GM23338 (cell line): ENCODE measurements around the gene TMEM187.

ENCODE experiments used
- EZH2 ChIP-seq: fragments of 200-600 bp; sonication (generic); IDR thresholded peaks from one replicate; pipeline ENCODE4 v1.8.0; 2017; ENCODE audit warnings: antibody characterized with exemption, mild to moderate bottlenecking, low read depth; ENCODE audit not compliant: unreplicated experiment
- POLR2AphosphoS5 ChIP-seq: IDR thresholded peaks from 2 replicates; pipeline ENCODE4 v1.6.1; 2016; ENCODE audit warnings: antibody characterized with exemption, low read depth
- REST ChIP-seq: IDR thresholded peaks from one replicate; pipeline ENCODE4 v1.6.1; 2018; ENCODE audit warnings: antibody characterized with exemption; ENCODE audit not compliant: unreplicated experiment
- ZNF114 ChIP-seq: fragments of 250-450 bp; sonication (Bioruptor Pico); IDR thresholded peaks from 2 replicates; pipeline ENCODE4 v1.5.0; 2020; ENCODE audit warnings: mild to moderate bottlenecking, moderate library complexity
- TF ChIP-seq, protein P1 (sequence below), 2 experiments: fragments of 200-600 bp in 1 of 2; sonication (generic) in 1 of 2; conservative IDR thresholded peaks; 2 replicates each; pipeline versions ENCODE4 v1.5.1 to v1.6.1; 2016 to 2017; ENCODE audit warnings: antibody characterized with exemption in 2 of 2, low read depth in 2 of 2, mild to moderate bottlenecking in 2 of 2, moderate library complexity in 1 of 2

DNA sequence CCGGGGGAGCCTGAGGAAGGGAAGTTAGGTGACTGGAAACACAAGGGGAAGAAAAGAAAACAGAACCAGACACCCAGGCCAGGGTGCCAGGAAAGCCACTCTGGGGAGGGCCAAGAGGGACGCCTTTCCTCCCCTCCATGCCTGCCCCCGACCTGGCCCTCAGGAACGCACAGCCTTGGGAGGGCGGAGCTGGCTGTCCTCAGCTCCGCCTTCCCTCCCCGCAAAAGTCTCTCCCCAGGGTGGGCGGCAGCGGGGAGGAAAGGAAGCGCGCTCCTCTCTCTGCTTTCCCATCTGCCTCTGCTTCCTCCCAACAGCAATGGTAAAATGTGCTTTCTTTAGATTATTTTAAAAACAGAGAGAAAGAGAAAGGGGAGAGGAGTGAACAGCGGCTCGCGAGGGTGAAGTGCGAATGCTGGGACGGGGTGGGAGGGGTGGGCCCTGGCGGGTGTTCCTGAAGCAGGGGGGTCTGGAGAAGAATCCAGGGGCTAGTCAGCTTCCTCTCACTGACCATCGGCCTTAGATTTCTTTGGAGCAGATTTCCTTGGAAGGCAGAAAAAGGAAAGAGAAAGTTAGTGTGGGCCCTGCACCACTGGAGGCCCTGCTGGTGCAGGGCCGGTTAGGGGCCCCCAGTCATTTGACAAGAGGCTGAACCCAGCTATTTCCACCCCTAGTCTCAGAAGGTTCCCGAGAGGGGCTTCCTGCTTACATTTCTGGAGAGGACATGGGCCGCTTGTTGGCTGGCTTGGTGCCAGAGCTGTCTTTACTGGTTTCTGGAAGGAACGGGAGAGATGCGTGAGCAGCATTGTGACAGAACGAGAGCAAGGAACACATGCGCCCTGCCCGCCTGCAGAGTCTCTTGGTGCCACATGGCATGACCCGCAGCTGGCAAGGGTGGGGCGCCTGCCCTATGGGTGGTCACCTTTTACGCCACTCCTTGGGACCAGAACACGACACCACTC, 23.4 kb upstream of the TMEM187 start:
- TF ChIP-seq, protein P1, sequence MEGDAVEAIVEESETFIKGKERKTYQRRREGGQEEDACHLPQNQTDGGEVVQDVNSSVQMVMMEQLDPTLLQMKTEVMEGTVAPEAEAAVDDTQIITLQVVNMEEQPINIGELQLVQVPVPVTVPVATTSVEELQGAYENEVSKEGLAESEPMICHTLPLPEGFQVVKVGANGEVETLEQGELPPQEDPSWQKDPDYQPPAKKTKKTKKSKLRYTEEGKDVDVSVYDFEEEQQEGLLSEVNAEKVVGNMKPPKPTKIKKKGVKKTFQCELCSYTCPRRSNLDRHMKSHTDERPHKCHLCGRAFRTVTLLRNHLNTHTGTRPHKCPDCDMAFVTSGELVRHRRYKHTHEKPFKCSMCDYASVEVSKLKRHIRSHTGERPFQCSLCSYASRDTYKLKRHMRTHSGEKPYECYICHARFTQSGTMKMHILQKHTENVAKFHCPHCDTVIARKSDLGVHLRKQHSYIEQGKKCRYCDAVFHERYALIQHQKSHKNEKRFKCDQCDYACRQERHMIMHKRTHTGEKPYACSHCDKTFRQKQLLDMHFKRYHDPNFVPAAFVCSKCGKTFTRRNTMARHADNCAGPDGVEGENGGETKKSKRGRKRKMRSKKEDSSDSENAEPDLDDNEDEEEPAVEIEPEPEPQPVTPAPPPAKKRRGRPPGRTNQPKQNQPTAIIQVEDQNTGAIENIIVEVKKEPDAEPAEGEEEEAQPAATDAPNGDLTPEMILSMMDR (conservative IDR thresholded peaks at IDR 0.05; ENCODE audit: low read depth in 2 of 2), result no peak
- TF ChIP-seq EZH2 (no peak), ZNF114 (CRISPR knock-in tag) (no peak), POLR2AphosphoS5 (no peak), REST (no peak)
